B cell (primary cell): ENCODE data around the gene HAP1.

Experiments
- CTCF ChIP-seq: fragments of 200-600 bp; IDR thresholded peaks from one replicate; pipeline ENCODE4 v1.8.0; 2022; ENCODE audit warnings: antibody characterized with exemption, mild to moderate bottlenecking
- EZH2 ChIP-seq: IDR thresholded peaks from 2 replicates; pipeline ENCODE4 v1.6.1; 2012; ENCODE audit warnings: borderline replicate concordance, low read depth, mild to moderate bottlenecking, moderate library complexity, low read length; ENCODE audit not compliant: insufficient read depth, poor library complexity, severe bottlenecking

GRCh38 chr17:41676058-41676419, 58.4 kb downstream of the HAP1 start:
- TF ChIP-seq CTCF = no peak
- TF ChIP-seq EZH2 = no peak
